ENCODE data around the gene CACNA1H. TPM values are rescaled to one million over a fixed set of nuclear protein-coding genes. Genes with fewer than 3 reads are reported as not detected.

Gene CACNA1H
- total and polyA plus RNA-seq, 2 experiments from 2014 or later, result 0.11 TPM; not detected in 1

GRCh38 chr16:1171854-1172428, 19.0 kb downstream of the CACNA1H start:
- Histone ChIP-seq H3K9me2 (ENCODE audit: insufficient read depth) (no peaks in the 10 kb centered on the region), H2AFZ (no peak overlapping the region), H3F3A (ENCODE audit: insufficient read depth) (no peaks in the 10 kb centered on the region), H4K20me1 (ENCODE audit: insufficient read depth) (no peaks in the 10 kb centered on the region), H3K27me3 (replicated peaks; ENCODE audit: insufficient read depth) (no peaks in the 10 kb centered on the region; the same call in 1 of the 2 replicates), H3K79me2 (ENCODE audit: insufficient read depth) (no peaks in the 10 kb centered on the region), H3K4me1 (ENCODE audit: insufficient read depth) (no peaks in the 10 kb centered on the region), H3K9me3 (ENCODE audit: low read depth) (no peaks in the 10 kb centered on the region), H3K36me3 (ENCODE audit: low read depth) (no peaks in the 10 kb centered on the region), H3K9ac (no peak overlapping the region), H3K4me3 (no peak overlapping the region), H3K4me2 (ENCODE audit: unreplicated experiment) (no peak overlapping the region), H3K27ac (no peak overlapping the region)
- 64 to 71% methylated on average over 26 to 29 of the region's 36 CpGs for WGBS, 2 experiments (ENCODE audit: low coverage in 1 of 2, low lambda C conversion rate in 2 of 2, missing lambda C conversion rate in 2 of 2)
- no peak for DNase-seq
- TF ChIP-seq EZH2phosphoT487 (IDR thresholded peaks at IDR 0.05; ENCODE audit: insufficient read depth, low read depth), result no peak
- no peak for TF ChIP-seq EZH2 (IDR thresholded peaks at IDR 0.05; ENCODE audit: insufficient read depth, poor library complexity, severe bottlenecking)
- in situ Hi-C loops (cut with MboI), result no loop called here

DNA sequence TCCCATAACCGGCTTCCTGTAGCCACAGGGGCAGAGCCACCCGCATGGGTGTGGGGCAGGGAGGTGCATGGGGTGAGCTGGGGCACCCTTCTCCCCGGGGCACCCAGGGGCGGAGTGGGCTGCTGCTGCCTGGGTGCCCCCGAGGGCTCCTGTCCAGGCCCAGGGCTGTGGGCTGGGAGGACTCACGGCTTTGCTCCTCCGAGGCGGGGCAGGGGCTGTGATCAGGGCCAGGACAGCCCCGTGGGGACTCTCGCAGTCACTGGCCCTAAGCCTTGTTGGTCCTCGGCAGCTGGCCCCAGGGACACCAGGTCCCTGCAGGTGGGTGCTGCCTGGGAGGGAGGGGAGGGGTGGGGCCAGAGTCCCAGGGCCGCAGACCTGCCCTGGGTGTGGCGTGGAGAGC, 19.7 kb downstream of the CACNA1H start:
- WGBS, 2 experiments (ENCODE audit: low coverage in 1 of 2, low lambda C conversion rate in 2 of 2, missing lambda C conversion rate in 2 of 2), result 49 to 63% methylated on average over 11 to 12 of the region's 13 CpGs
- Histone ChIP-seq H3K79me2 (ENCODE audit: insufficient read depth) (no peaks in the 10 kb centered on the region), H3F3A (ENCODE audit: insufficient read depth) (no peaks in the 10 kb centered on the region), H3K9me2 (ENCODE audit: insufficient read depth) (no peaks in the 10 kb centered on the region), H3K4me1 (ENCODE audit: insufficient read depth) (no peaks in the 10 kb centered on the region), H3K27me3 (replicated peaks; ENCODE audit: insufficient read depth) (no peaks in the 10 kb centered on the region; the same call in 1 of the 2 replicates), H4K20me1 (ENCODE audit: insufficient read depth) (no peaks in the 10 kb centered on the region), H3K9me3 (ENCODE audit: low read depth) (no peaks in the 10 kb centered on the region), H3K4me3 (no peak overlapping the region), H3K36me3 (ENCODE audit: low read depth) (no peaks in the 10 kb centered on the region), H3K27ac (no peak overlapping the region), H3K9ac (no peak overlapping the region), H3K4me2 (ENCODE audit: unreplicated experiment) (no peak overlapping the region), H2AFZ (no peak overlapping the region)
- TF ChIP-seq EZH2phosphoT487 (IDR thresholded peaks at IDR 0.05; ENCODE audit: insufficient read depth, low read depth) (no peak), EZH2 (IDR thresholded peaks at IDR 0.05; ENCODE audit: insufficient read depth, poor library complexity, severe bottlenecking) (no peak)
- in situ Hi-C loops (cut with MboI), result no loop called here
- no peak for DNase-seq

GRCh38 chr16:1173788-1174451, 21.0 kb downstream of the CACNA1H start:
- 56 to 64% methylated on average over 13 to 14 of the region's 14 CpGs for WGBS, 2 experiments (ENCODE audit: low coverage in 1 of 2, low lambda C conversion rate in 2 of 2, missing lambda C conversion rate in 2 of 2)
- H3K27me3 ChIP-seq (replicated peaks; ENCODE audit: insufficient read depth), result no peaks in the 10 kb centered on the region; the same call in 1 of the 2 replicates
- no peaks in the 10 kb centered on the region for H3K9me3 ChIP-seq (ENCODE audit: low read depth)
- no peaks in the 10 kb centered on the region for H3K4me1 ChIP-seq (ENCODE audit: insufficient read depth)
- H3K9me2 ChIP-seq (ENCODE audit: insufficient read depth), result no peaks in the 10 kb centered on the region
- no peaks in the 10 kb centered on the region for H3F3A ChIP-seq (ENCODE audit: insufficient read depth)
- no peak overlapping the region for H3K4me3 ChIP-seq
- H3K36me3 ChIP-seq (ENCODE audit: low read depth), result no peaks in the 10 kb centered on the region
- DNase-seq, result no peak
- no peak overlapping the region for H3K9ac ChIP-seq
- no peak overlapping the region for H3K4me2 ChIP-seq (ENCODE audit: unreplicated experiment)
- no peaks in the 10 kb centered on the region for H3K79me2 ChIP-seq (ENCODE audit: insufficient read depth)
- no peak overlapping the region for H3K27ac ChIP-seq
- no peak for TF ChIP-seq EZH2 (IDR thresholded peaks at IDR 0.05; ENCODE audit: insufficient read depth, poor library complexity, severe bottlenecking)
- no peaks in the 10 kb centered on the region for H4K20me1 ChIP-seq (ENCODE audit: insufficient read depth)
- in situ Hi-C loops (cut with MboI), result no loop called here
- no peak overlapping the region for H2AFZ ChIP-seq

DNA sequence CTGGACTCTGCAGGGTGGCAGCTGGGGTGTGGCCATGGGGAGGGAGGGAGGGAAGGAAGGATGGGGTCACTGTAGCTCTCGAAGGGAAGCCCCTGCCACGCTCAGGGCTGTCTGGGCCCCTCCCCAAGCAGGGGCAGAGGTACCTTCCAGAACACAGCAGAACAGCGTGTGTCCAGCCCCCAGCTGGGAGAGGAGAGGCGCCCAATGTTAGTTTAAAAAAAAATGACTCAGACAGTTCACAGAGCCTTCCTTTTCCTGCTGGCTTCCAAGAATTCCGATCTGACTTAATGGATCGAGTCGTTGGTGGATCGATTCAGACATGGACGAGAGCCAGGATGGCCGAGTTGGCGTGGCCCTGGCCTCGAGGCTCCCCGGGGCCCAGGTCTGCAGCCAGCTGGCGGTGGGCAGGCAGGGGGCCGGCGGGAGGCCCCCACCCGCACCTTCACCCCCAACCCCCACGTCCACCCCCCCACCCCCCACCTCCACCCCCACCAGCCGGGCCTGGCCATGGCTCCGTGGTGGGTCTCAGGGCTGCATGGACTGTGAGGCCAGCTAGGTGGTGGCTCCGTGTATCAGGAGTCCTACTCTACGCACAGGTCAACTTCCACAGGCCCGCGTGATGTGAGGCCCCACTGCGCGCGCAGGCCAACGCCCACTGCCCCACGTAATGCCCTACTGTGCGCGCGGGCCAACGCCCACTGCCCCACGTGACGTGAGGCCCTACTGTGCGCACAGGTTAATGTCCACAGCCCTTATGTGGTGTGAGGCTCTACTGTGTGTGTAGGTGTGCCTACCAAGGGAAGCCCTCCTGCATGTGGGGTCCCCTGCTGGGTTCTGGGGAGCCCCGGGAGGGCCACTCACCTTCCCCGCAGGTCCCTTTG, 21.8 kb downstream of the CACNA1H start:
- Histone ChIP-seq H3K9me2 (ENCODE audit: insufficient read depth) (no peaks in the 10 kb centered on the region), H3K9me3 (ENCODE audit: low read depth) (no peaks in the 10 kb centered on the region), H4K20me1 (ENCODE audit: insufficient read depth) (no peaks in the 10 kb centered on the region), H3K4me3 (no peak overlapping the region), H3K36me3 (ENCODE audit: low read depth) (no peaks in the 10 kb centered on the region), H3F3A (ENCODE audit: insufficient read depth) (no peaks in the 10 kb centered on the region), H3K4me1 (ENCODE audit: insufficient read depth) (no peaks in the 10 kb centered on the region), H3K4me2 (ENCODE audit: unreplicated experiment) (no peak overlapping the region), H3K9ac (no peak overlapping the region), H3K27ac (no peak overlapping the region), H2AFZ (no peak overlapping the region), H3K27me3 (replicated peaks; ENCODE audit: insufficient read depth) (no peaks in the 10 kb centered on the region; the same call in 1 of the 2 replicates), H3K79me2 (ENCODE audit: insufficient read depth) (no peaks in the 10 kb centered on the region)
- in situ Hi-C loops (cut with MboI), result no loop called here
- 64 to 69% methylated on average over 25 to 38 of the region's 38 CpGs for WGBS, 2 experiments (ENCODE audit: low coverage in 1 of 2, low lambda C conversion rate in 2 of 2, missing lambda C conversion rate in 2 of 2)
- peak; percentile 30 for DNase-seq
- TF ChIP-seq EZH2phosphoT487 (IDR thresholded peaks at IDR 0.05; ENCODE audit: insufficient read depth, low read depth) (no peak), EZH2 (IDR thresholded peaks at IDR 0.05; ENCODE audit: insufficient read depth, poor library complexity, severe bottlenecking) (no peak)

Data from GM23248 (cell line).